Stimulated activated CD4-positive, alpha-beta T cell treated with anti-CD3 and anti-CD28 coated beads, Interleukin-1b, Interleukin-23, amount 100 ng/mL, for 4 hours (primary cell): ENCODE measurements around the gene CFAP100.

Source experiments
- DNase-seq, 2 donors: peaks; one replicate each; pipeline ENCODE4 v3.0.0-alpha.2; 2020; ENCODE audit warnings: low read depth in 2 of 2

CFAP100 gene

GRCh38 chr3:126421573-126422119 is 26.9 kb downstream of the CFAP100 start:
- no peak for DNase-seq

- DNase-seq = no peak
Measured at GRCh38 chr3:126422121-126422520, 27.4 kb downstream of the CFAP100 start.

- no peak for DNase-seq
Measured at GRCh38 chr3:126422571-126423091, 27.9 kb downstream of the CFAP100 start.

GRCh38 chr3:126423191-126424038 is 28.7 kb downstream of the CFAP100 start:
- DNase-seq = no peak

GRCh38 chr3:126424039-126424717 is 29.5 kb downstream of the CFAP100 start:
- no peak for DNase-seq

GRCh38 chr3:126424751-126425150 is 30.0 kb downstream of the CFAP100 start:
- DNase-seq = no peak

- DNase-seq = no peak
Measured at GRCh38 chr3:126431103-126431534, 36.4 kb downstream of the CFAP100 start.

GRCh38 chr3:126432361-126433104 is 37.8 kb downstream of the CFAP100 start:
- DNase-seq = no peak

GRCh38 chr3:126433105-126433430 is 38.4 kb downstream of the CFAP100 start:
- DNase-seq = no peak

- DNase-seq = no peak
Measured at GRCh38 chr3:126433496-126434263, 39.0 kb downstream of the CFAP100 start.

GRCh38 chr3:126434264-126434590 is 39.5 kb downstream of the CFAP100 start:
- no peak for DNase-seq

- DNase-seq = no peak
Measured at GRCh38 chr3:126434931-126435411, 40.3 kb downstream of the CFAP100 start.

GRCh38 chr3:126435456-126436315 is 41.0 kb downstream of the CFAP100 start:
- DNase-seq = no peak

GRCh38 chr3:126436826-126437717 is 42.4 kb downstream of the CFAP100 start:
- DNase-seq = no peak

- no peak for DNase-seq
Measured at GRCh38 chr3:126438186-126438585, 43.5 kb downstream of the CFAP100 start.

GRCh38 chr3:126438746-126439145 is 44.0 kb downstream of the CFAP100 start:
- no peak for DNase-seq

- DNase-seq = no peak
Measured at GRCh38 chr3:126439346-126439967, 44.7 kb downstream of the CFAP100 start.

- no peak for DNase-seq
Measured at GRCh38 chr3:126439968-126440708, 45.4 kb downstream of the CFAP100 start.
